HEK293 (cell line): Measurements from ENCODE around the gene SPRR4.

Source experiments
- CTCF ChIA-PET: fragments of 350-600 bp; formaldehyde crosslinking; extraction: SDS; loops from one replicate; lab custom pipeline; 2021; ENCODE audit warnings: antibody characterized with exemption; lab: Yijun Ruan, JAX
- POLR2A ChIA-PET: fragments of 300-600 bp; formaldehyde crosslinking; extraction: SDS; loops from one replicate; lab custom pipeline; 2020; ENCODE audit warnings: antibody characterized with exemption, inconsistent platforms; lab: Yijun Ruan, JAX
- H3K27ac ChIP-seq: fragments of 200-500 bp; sonication (Bioruptor generic); 2 replicates; pipeline ENCODE4 v1.5.1; 2014; ENCODE audit warnings: low read depth, low read length, control low read depth, inconsistent platforms; ENCODE audit errors: extremely low read depth
- H3K36me3 ChIP-seq, 2 experiments: fragments of 200-500 bp in 1 of 2; sonication (Bioruptor generic) in 1 of 2; 1 replicate in 1 of 2; 2 replicates in 1 of 2; pipeline ENCODE4 v1.5.1; 2014 to 2017; ENCODE audit warnings: inconsistent platforms in 2 of 2, low read length in 2 of 2; ENCODE audit not compliant: control insufficient read depth in 2 of 2, insufficient read depth in 1 of 2
- H3K4me1 ChIP-seq: fragments of 200-500 bp; sonication (Bioruptor generic); 2 replicates; pipeline ENCODE4 v1.5.1; 2014; ENCODE audit warnings: mild to moderate bottlenecking, low read length, inconsistent platforms; ENCODE audit not compliant: control insufficient read depth, insufficient read depth
- H3K4me3 ChIP-seq: 2 replicates; pipeline ENCODE4 v1.5.1; 2011; ENCODE audit warnings: low read depth, mild to moderate bottlenecking, control low read depth, low read length, moderate library complexity
- H3K9me3 ChIP-seq: fragments of 200-500 bp; sonication (Bioruptor generic); 2 replicates; pipeline ENCODE4 v1.5.1; 2014; ENCODE audit warnings: low read depth, low read length, inconsistent platforms; ENCODE audit not compliant: control insufficient read depth, insufficient read depth
- BCL11A ChIP-seq: fragments of 450-650 bp; formaldehyde crosslinking; IDR thresholded peaks from 2 replicates; pipeline ENCODE4 v1.5.1; 2016; ENCODE audit warnings: low read depth, missing biosample characterization, missing genetic modification characterization
- KLF9 ChIP-seq: fragments of 450-650 bp; formaldehyde crosslinking; IDR thresholded peaks from 2 replicates; pipeline ENCODE4 v1.5.1; 2016; ENCODE audit warnings: missing biosample characterization, missing genetic modification characterization, low read depth
- SALL2 ChIP-seq: fragments of 450-650 bp; formaldehyde crosslinking; IDR thresholded peaks from 2 replicates; pipeline ENCODE4 v1.5.0; 2017; ENCODE audit warnings: missing biosample characterization, mild to moderate bottlenecking, missing genetic modification characterization, borderline replicate concordance
- TCF7L2 ChIP-seq: IDR thresholded peaks from 2 replicates; pipeline ENCODE4 v1.6.1; 2011; ENCODE audit warnings: low read depth, mild to moderate bottlenecking, inconsistent platforms, low read length, moderate library complexity, borderline replicate concordance
- ZBTB1 ChIP-seq: fragments of 450-650 bp; formaldehyde crosslinking; IDR thresholded peaks from 2 replicates; pipeline ENCODE4 v1.5.1; 2016; ENCODE audit warnings: missing biosample characterization, missing genetic modification characterization
- ZIC2 ChIP-seq: fragments of 450-650 bp; formaldehyde crosslinking; IDR thresholded peaks from 2 replicates; pipeline ENCODE4 v1.5.1; 2016; ENCODE audit warnings: missing biosample characterization, missing genetic modification characterization
- ZNF133 ChIP-seq: fragments of 450-650 bp; formaldehyde crosslinking; IDR thresholded peaks from 2 replicates; pipeline ENCODE4 v1.5.1; 2016; ENCODE audit warnings: missing biosample characterization, missing genetic modification characterization
- ZNF266 ChIP-seq: fragments of 450-650 bp; formaldehyde crosslinking; IDR thresholded peaks from 2 replicates; pipeline ENCODE4 v1.5.1; 2016; ENCODE audit warnings: missing biosample characterization, missing genetic modification characterization, low read depth
- ZNF354C ChIP-seq: fragments of 450-650 bp; formaldehyde crosslinking; IDR thresholded peaks from 2 replicates; pipeline ENCODE4 v1.5.1; 2016; ENCODE audit warnings: missing biosample characterization, missing genetic modification characterization, low read depth, borderline replicate concordance
- ZNF391 ChIP-seq: fragments of 450-650 bp; formaldehyde crosslinking; IDR thresholded peaks from 2 replicates; pipeline ENCODE4 v1.5.1; 2016; ENCODE audit warnings: low read depth, missing biosample characterization, missing genetic modification characterization, borderline replicate concordance
- ZNF433 ChIP-seq: fragments of 450-650 bp; formaldehyde crosslinking; IDR thresholded peaks from 2 replicates; pipeline ENCODE4 v1.5.1; 2016; ENCODE audit warnings: missing biosample characterization, missing genetic modification characterization, low read depth
- ZNF585B ChIP-seq: fragments of 450-650 bp; formaldehyde crosslinking; IDR thresholded peaks from 2 replicates; pipeline ENCODE4 v1.5.1; 2016; ENCODE audit warnings: missing biosample characterization, missing genetic modification characterization
- ZNF624 ChIP-seq: fragments of 450-650 bp; formaldehyde crosslinking; IDR thresholded peaks from 2 replicates; pipeline ENCODE4 v1.5.1; 2017; ENCODE audit warnings: missing biosample characterization, missing genetic modification characterization
- ZNF629 ChIP-seq: fragments of 450-650 bp; formaldehyde crosslinking; IDR thresholded peaks from 2 replicates; pipeline ENCODE4 v1.5.1; 2017; ENCODE audit warnings: missing biosample characterization, missing genetic modification characterization
- ZNF777 ChIP-seq: fragments of 450-650 bp; formaldehyde crosslinking; IDR thresholded peaks from 2 replicates; pipeline ENCODE4 v1.5.1; 2017; ENCODE audit warnings: missing biosample characterization, missing genetic modification characterization, borderline replicate concordance
- ZNF792 ChIP-seq: fragments of 450-650 bp; formaldehyde crosslinking; IDR thresholded peaks from 2 replicates; pipeline ENCODE4 v1.5.1; 2016; ENCODE audit warnings: missing biosample characterization, missing genetic modification characterization
- ZNF830 ChIP-seq: fragments of 450-650 bp; IDR thresholded peaks from 2 replicates; pipeline ENCODE4 v1.5.0; 2018; ENCODE audit warnings: missing biosample characterization, missing genetic modification characterization, low read depth, mild to moderate bottlenecking, moderate library complexity
- ZSCAN30 ChIP-seq: fragments of 450-650 bp; IDR thresholded peaks from 2 replicates; pipeline ENCODE4 v1.5.1; 2018; ENCODE audit warnings: missing biosample characterization, mild to moderate bottlenecking, missing genetic modification characterization, moderate library complexity
- TF ChIP-seq, protein P1 (sequence below): fragments of 450-650 bp; formaldehyde crosslinking; IDR thresholded peaks from 2 replicates; pipeline ENCODE4 v1.5.1; 2016; ENCODE audit warnings: missing biosample characterization, missing genetic modification characterization
- TF ChIP-seq, protein P2 (sequence below): fragments of 450-650 bp; formaldehyde crosslinking; IDR thresholded peaks from 2 replicates; pipeline ENCODE4 v1.5.1; 2016; ENCODE audit warnings: missing biosample characterization, missing genetic modification characterization, low read depth

Gene SPRR4

DNA sequence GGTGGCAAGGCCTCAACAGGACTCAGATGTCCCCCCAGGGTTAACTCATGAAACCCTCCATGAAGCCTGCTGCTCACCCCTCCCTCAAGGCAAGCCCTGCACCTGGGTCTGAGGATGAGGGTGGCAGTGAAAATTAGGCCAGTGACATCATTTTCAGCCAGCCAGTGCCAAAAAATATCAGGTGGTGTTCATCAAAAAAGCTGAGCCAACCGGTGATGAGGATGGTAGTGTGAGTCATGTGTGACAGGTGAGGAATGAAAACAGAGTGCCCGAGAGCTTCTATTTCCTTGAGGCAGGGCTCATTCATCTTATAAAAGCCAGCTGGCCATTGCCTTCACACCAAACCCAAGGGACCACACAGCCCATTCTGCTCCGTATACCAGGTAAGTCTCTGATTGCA lies 13.3 kb downstream of the SPRR4 start, which contains the start of gene SPRR1A:
Gene SPRR1A (plus strand): TSS at position 339 of the 400 bp plus-strand sequence. CDS start 1,150 bp downstream, outside the sequence.
- H3K4me1 ChIP-seq = no peaks in the 10 kb centered on the region
- POLR2A ChIA-PET = no interaction called here
- CTCF ChIA-PET = interaction anchor here (1.0 kb wide), 1 partner anchor 112 kb away, joined by 3 read pairs; no protein-coding TSS in a partner anchor
- H3K9me3 ChIP-seq = no peaks in the 10 kb centered on the region
- no peak for TF ChIP-seq ZNF266
- no peak for TF ChIP-seq ZBTB1 (tag by site-specific recombination)
- no peak for TF ChIP-seq KLF9
- TF ChIP-seq ZNF585B (tag by site-specific recombination) = no peak
- no peak for TF ChIP-seq ZNF629 (tag by site-specific recombination)
- TF ChIP-seq ZNF133 (tag by site-specific recombination) = no peak
- TF ChIP-seq ZNF391 = no peak
- TF ChIP-seq, protein P1, sequence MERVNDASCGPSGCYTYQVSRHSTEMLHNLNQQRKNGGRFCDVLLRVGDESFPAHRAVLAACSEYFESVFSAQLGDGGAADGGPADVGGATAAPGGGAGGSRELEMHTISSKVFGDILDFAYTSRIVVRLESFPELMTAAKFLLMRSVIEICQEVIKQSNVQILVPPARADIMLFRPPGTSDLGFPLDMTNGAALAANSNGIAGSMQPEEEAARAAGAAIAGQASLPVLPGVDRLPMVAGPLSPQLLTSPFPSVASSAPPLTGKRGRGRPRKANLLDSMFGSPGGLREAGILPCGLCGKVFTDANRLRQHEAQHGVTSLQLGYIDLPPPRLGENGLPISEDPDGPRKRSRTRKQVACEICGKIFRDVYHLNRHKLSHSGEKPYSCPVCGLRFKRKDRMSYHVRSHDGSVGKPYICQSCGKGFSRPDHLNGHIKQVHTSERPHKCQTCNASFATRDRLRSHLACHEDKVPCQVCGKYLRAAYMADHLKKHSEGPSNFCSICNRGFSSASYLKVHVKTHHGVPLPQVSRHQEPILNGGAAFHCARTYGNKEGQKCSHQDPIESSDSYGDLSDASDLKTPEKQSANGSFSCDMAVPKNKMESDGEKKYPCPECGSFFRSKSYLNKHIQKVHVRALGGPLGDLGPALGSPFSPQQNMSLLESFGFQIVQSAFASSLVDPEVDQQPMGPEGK (tag by site-specific recombination) = no peak
- TF ChIP-seq ZNF830 (tag by site-specific recombination) = no peak
- H3K27ac ChIP-seq = no peak within 1 kb of the TSS
- H3K36me3 ChIP-seq = no peaks in the 10 kb centered on the region
- H3K4me3 ChIP-seq = no peak within 1 kb of the TSS

DNA sequence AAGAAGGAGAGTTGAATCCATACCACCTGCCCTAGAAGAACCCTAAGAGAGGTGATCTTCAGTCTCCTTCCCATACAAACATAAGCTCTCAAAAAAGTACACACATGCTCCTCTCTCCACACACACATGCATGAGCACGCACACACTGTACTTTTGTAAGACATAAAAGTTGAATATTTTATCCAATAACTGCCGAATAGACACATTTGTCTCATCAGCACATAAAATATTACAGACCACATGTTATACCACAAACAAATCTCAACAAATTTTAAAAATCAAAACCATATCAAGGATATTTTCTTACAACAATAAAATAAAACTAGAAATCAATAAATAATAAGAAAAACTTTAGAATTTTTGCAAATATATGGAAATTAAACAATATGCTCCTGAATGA lies 16.1 kb downstream of the SPRR4 start:
- no peak for TF ChIP-seq TCF7L2
- TF ChIP-seq ZNF354C (tag by site-specific recombination) = no peak
- no peak for TF ChIP-seq ZNF777
- TF ChIP-seq ZNF624 (tag by site-specific recombination) = no peak
- no peak for TF ChIP-seq ZIC2 (tag by site-specific recombination)
- TF ChIP-seq, all 188 proteins: peak for 0
- POLR2A ChIA-PET = no interaction called here

GRCh38 chr1:152993186-152993585 lies 22.7 kb downstream of the SPRR4 start:
- TF ChIP-seq, protein P2, sequence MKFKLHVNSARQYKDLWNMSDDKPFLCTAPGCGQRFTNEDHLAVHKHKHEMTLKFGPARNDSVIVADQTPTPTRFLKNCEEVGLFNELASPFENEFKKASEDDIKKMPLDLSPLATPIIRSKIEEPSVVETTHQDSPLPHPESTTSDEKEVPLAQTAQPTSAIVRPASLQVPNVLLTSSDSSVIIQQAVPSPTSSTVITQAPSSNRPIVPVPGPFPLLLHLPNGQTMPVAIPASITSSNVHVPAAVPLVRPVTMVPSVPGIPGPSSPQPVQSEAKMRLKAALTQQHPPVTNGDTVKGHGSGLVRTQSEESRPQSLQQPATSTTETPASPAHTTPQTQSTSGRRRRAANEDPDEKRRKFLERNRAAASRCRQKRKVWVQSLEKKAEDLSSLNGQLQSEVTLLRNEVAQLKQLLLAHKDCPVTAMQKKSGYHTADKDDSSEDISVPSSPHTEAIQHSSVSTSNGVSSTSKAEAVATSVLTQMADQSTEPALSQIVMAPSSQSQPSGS (tag by site-specific recombination) = peak; percentile 51
- TF ChIP-seq SALL2 = no peak
- Histone ChIP-seq H3K9me3 (no peaks in the 10 kb centered on the region), H3K36me3 (no peaks in the 10 kb centered on the region), H3K4me1 (no peaks in the 10 kb centered on the region), H3K27ac (no peak overlapping the region), H3K4me3 (no peak overlapping the region)
- POLR2A ChIA-PET = no interaction called here
- CTCF ChIA-PET = no interaction called here

More for the DNA sequence above, 16.1 kb downstream of the SPRR4 start:
- H3K9me3 ChIP-seq = no peaks in the 10 kb centered on the region
- H3K36me3 ChIP-seq = no peaks in the 10 kb centered on the region
- no peaks in the 10 kb centered on the region for H3K4me1 ChIP-seq
- CTCF ChIA-PET = interaction anchor here (0.6 kb wide), 1 partner anchor 206 kb away, joined by 3 read pairs; no protein-coding TSS in a partner anchor
- H3K27ac ChIP-seq = no peak overlapping the region
- H3K4me3 ChIP-seq = no peak overlapping the region

DNA sequence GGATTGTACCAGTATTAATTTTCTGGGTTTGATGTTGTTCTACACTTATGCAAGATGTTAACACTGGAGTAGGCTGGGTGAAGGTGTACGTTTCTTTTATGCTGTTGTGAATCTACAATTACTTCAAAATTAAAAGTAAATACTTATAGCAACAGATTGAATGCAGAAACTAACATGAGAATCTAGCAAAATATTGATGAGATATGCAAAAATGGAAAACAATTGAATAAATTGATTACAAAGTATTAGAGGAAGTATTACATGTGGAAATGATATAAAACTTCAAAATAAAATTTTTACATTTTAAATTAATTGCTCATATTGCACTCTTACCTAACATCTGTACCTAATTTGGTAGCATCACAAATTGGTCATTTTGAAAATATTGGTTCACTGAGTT lies 25.4 kb downstream of the SPRR4 start:
- H3K4me3 ChIP-seq = no peak overlapping the region
- no peak for TF ChIP-seq ZNF792
- no peak for TF ChIP-seq BCL11A (tag by site-specific recombination)
- TF ChIP-seq ZNF433 (tag by site-specific recombination) = no peak
- TF ChIP-seq ZSCAN30 = no peak
- TF ChIP-seq, all 188 proteins: peak for 0
- Histone ChIP-seq H3K9me3 (no peaks in the 10 kb centered on the region), H3K36me3 (no peaks in the 10 kb centered on the region), H3K27ac (no peak overlapping the region), H3K4me1 (no peaks in the 10 kb centered on the region)
- ChIA-PET POLR2A (no interaction called here), CTCF (no interaction called here)
